HEK293 (cell line): ENCODE results near the gene CSPG4.
"Not testable (repeated sequence)": the region's sequence is repeated elsewhere in the genome, so short reads cannot be mapped to it uniquely, and the experiment has no call there.

Source experiments
- CTCF ChIA-PET: fragments of 350-600 bp; formaldehyde crosslinking; extraction: SDS; loops from one replicate; lab custom pipeline; 2021; ENCODE audit warnings: antibody characterized with exemption; lab: Yijun Ruan, JAX
- POLR2A ChIA-PET: fragments of 300-600 bp; formaldehyde crosslinking; extraction: SDS; loops from one replicate; lab custom pipeline; 2020; ENCODE audit warnings: antibody characterized with exemption, inconsistent platforms; lab: Yijun Ruan, JAX
- H3K27ac ChIP-seq: fragments of 200-500 bp; sonication (Bioruptor generic); 2 replicates; pipeline ENCODE4 v1.5.1; 2014; ENCODE audit warnings: low read depth, low read length, control low read depth, inconsistent platforms; ENCODE audit errors: extremely low read depth
- H3K36me3 ChIP-seq, 2 experiments: fragments of 200-500 bp in 1 of 2; sonication (Bioruptor generic) in 1 of 2; 1 replicate in 1 of 2; 2 replicates in 1 of 2; pipeline ENCODE4 v1.5.1; 2014 to 2017; ENCODE audit warnings: inconsistent platforms in 2 of 2, low read length in 2 of 2; ENCODE audit not compliant: control insufficient read depth in 2 of 2, insufficient read depth in 1 of 2
- H3K4me1 ChIP-seq: fragments of 200-500 bp; sonication (Bioruptor generic); 2 replicates; pipeline ENCODE4 v1.5.1; 2014; ENCODE audit warnings: mild to moderate bottlenecking, low read length, inconsistent platforms; ENCODE audit not compliant: control insufficient read depth, insufficient read depth
- H3K4me3 ChIP-seq: 2 replicates; pipeline ENCODE4 v1.5.1; 2011; ENCODE audit warnings: low read depth, mild to moderate bottlenecking, control low read depth, low read length, moderate library complexity
- H3K9me3 ChIP-seq: fragments of 200-500 bp; sonication (Bioruptor generic); 2 replicates; pipeline ENCODE4 v1.5.1; 2014; ENCODE audit warnings: low read depth, low read length, inconsistent platforms; ENCODE audit not compliant: control insufficient read depth, insufficient read depth
- KLF10 ChIP-seq: fragments of 450-650 bp; IDR thresholded peaks from 2 replicates; pipeline ENCODE4 v1.5.1; 2018; ENCODE audit warnings: missing biosample characterization, mild to moderate bottlenecking, missing genetic modification characterization
- KLF9 ChIP-seq: fragments of 450-650 bp; formaldehyde crosslinking; IDR thresholded peaks from 2 replicates; pipeline ENCODE4 v1.5.1; 2016; ENCODE audit warnings: missing biosample characterization, missing genetic modification characterization, low read depth
- MZF1 ChIP-seq: fragments of 450-650 bp; formaldehyde crosslinking; IDR thresholded peaks from 2 replicates; pipeline ENCODE4 v1.5.1; 2017; ENCODE audit warnings: missing biosample characterization, missing genetic modification characterization, borderline replicate concordance
- PRDM1 ChIP-seq: fragments of 450-650 bp; formaldehyde crosslinking; IDR thresholded peaks from 2 replicates; pipeline ENCODE4; 2016; ENCODE audit warnings: missing biosample characterization, missing genetic modification characterization
- SP3 ChIP-seq: fragments of 450-650 bp; formaldehyde crosslinking; IDR thresholded peaks from 2 replicates; pipeline ENCODE4 v1.5.1; 2016; ENCODE audit warnings: missing biosample characterization, missing genetic modification characterization
- SP7 ChIP-seq: fragments of 450-650 bp; formaldehyde crosslinking; IDR thresholded peaks from 2 replicates; pipeline ENCODE4 v1.5.1; 2016; ENCODE audit warnings: missing biosample characterization, missing genetic modification characterization
- ZNF138 ChIP-seq: fragments of 450-650 bp; formaldehyde crosslinking; IDR thresholded peaks from 2 replicates; pipeline ENCODE4 v1.5.1; 2016; ENCODE audit warnings: missing biosample characterization, missing genetic modification characterization, borderline replicate concordance
- ZNF23 ChIP-seq: fragments of 450-650 bp; formaldehyde crosslinking; IDR thresholded peaks from 2 replicates; pipeline ENCODE4 v1.5.1; 2016; ENCODE audit warnings: missing biosample characterization, missing genetic modification characterization, borderline replicate concordance
- ZNF473 ChIP-seq: fragments of 450-650 bp; formaldehyde crosslinking; IDR thresholded peaks from 2 replicates; pipeline ENCODE4 v1.5.1; 2017; ENCODE audit warnings: missing biosample characterization, missing genetic modification characterization
- ZNF518A ChIP-seq: fragments of 450-650 bp; formaldehyde crosslinking; conservative IDR thresholded peaks from 2 replicates; pipeline ENCODE4 v1.5.1; 2016; ENCODE audit warnings: low read depth, missing biosample characterization, missing genetic modification characterization
- ZNF558 ChIP-seq: fragments of 450-650 bp; formaldehyde crosslinking; IDR thresholded peaks from 2 replicates; pipeline ENCODE4 v1.5.1; 2016; ENCODE audit warnings: missing biosample characterization, missing genetic modification characterization
- ZNF560 ChIP-seq: fragments of 450-650 bp; formaldehyde crosslinking; IDR thresholded peaks from 2 replicates; pipeline ENCODE4 v1.5.1; 2017; ENCODE audit warnings: missing biosample characterization, missing genetic modification characterization, borderline replicate concordance
- ZNF561 ChIP-seq: fragments of 450-650 bp; IDR thresholded peaks from 2 replicates; pipeline ENCODE4 v1.5.1; 2018; ENCODE audit warnings: missing biosample characterization, missing genetic modification characterization, borderline replicate concordance
- ZNF600 ChIP-seq: fragments of 450-650 bp; formaldehyde crosslinking; IDR thresholded peaks from 2 replicates; pipeline ENCODE4 v1.5.1; 2016; ENCODE audit warnings: missing biosample characterization, missing genetic modification characterization
- ZNF623 ChIP-seq: fragments of 450-650 bp; formaldehyde crosslinking; IDR thresholded peaks from 2 replicates; pipeline ENCODE4 v1.5.1; 2016; ENCODE audit warnings: missing biosample characterization, missing genetic modification characterization
- ZNF624 ChIP-seq: fragments of 450-650 bp; formaldehyde crosslinking; IDR thresholded peaks from 2 replicates; pipeline ENCODE4 v1.5.1; 2017; ENCODE audit warnings: missing biosample characterization, missing genetic modification characterization
- ZNF830 ChIP-seq: fragments of 450-650 bp; IDR thresholded peaks from 2 replicates; pipeline ENCODE4 v1.5.0; 2018; ENCODE audit warnings: missing biosample characterization, missing genetic modification characterization, low read depth, mild to moderate bottlenecking, moderate library complexity
- TF ChIP-seq, protein P1 (sequence below): fragments of 450-650 bp; formaldehyde crosslinking; IDR thresholded peaks from 2 replicates; pipeline ENCODE4 v1.5.1; 2017; ENCODE audit warnings: missing biosample characterization, missing genetic modification characterization

Gene CSPG4

DNA sequence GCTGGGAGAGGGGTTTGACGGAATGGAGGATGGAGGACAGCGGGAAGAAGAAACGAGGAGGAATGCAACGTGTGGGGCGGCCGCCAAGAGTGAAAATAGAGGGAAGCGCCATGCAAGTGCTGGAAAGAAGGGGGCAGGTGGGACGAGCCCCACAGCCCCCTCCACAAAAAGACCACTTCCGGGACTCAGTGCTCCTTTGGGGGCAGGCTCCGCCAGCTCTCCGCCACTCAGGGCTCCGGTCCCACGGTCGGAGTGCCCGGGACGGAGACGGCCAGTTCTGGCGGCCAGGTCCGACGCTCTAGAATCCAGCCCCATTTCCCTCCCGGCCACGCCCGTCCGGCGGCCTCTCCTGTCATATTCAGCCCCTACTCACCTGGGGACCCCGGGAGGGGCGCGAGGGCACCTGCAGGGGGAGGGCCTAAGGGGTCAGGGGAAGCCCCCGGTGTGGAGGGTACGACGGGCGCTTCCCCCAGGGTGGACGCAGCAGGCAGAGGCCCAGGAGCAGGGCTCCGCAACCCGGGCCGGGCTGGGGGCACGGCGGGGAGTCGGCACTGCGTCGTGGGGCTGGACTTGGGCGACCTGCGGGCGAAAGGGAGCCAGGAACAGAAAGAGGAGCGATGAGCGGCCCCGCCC is 25.5 kb upstream of the CSPG4 start (continued):
- TF ChIP-seq ZNF518A = no peak
- TF ChIP-seq ZNF623 (tag by site-specific recombination) = no peak
- no peak for TF ChIP-seq ZNF830 (tag by site-specific recombination)
- TF ChIP-seq ZNF560 (tag by site-specific recombination) = no peak
- no peak for TF ChIP-seq KLF9
- no peak for TF ChIP-seq ZNF473
- TF ChIP-seq ZNF138 (tag by site-specific recombination) = no peak
- TF ChIP-seq, protein P1, sequence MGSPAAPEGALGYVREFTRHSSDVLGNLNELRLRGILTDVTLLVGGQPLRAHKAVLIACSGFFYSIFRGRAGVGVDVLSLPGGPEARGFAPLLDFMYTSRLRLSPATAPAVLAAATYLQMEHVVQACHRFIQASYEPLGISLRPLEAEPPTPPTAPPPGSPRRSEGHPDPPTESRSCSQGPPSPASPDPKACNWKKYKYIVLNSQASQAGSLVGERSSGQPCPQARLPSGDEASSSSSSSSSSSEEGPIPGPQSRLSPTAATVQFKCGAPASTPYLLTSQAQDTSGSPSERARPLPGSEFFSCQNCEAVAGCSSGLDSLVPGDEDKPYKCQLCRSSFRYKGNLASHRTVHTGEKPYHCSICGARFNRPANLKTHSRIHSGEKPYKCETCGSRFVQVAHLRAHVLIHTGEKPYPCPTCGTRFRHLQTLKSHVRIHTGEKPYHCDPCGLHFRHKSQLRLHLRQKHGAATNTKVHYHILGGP (tag by site-specific recombination) = no peak
- no peak for TF ChIP-seq ZNF558
- TF ChIP-seq KLF10 (tag by site-specific recombination) = no peak

DNA sequence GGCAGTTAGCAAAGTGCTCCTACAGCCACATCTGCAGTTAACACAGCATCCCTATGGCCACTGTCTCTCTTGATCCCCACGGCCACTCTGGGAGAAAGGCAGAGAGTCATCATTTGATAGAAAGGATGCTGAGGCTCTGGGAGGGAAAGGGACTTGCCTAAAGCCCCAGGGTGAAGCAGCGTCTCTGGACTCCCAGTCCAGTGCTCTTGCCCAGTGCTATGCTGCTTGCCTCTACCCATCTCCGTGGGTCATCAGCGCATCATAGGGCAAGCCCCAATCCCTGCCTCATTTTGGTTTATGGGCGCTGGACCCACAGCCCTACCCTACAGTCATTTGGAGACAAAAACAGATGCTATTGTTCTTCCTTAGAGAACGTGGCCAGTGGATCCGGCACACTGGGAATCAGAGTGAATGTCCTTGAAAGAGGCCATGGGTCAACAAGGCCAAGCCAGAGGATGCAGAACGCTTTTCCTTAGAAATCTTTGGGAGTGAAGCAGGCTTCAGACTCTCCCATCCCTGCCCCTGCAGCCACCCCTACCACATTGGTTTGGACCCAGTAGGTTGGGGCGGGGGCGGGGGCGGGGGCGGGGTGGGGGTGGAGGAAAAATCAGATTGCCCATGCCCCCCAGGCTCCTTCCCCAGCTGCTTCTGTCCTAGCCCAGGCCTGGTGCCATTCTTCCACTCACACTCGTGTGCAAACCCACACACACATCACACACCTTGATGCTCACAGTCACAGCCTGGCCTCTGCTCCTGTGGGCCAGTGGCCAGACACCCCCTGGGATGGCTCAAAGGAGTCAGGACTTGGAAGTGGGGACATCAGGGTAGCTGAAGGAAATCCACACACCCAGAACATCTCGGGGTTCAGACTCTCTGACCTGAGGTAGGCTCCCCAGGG is 24.7 kb upstream of the CSPG4 start:
- CTCF ChIA-PET = interaction anchor here (0.6 to 2.0 kb wide), 5 partner anchors 9 to 281 kb away, joined by 3 to 7 read pairs (median 3); no protein-coding TSS in a partner anchor
- H3K36me3 ChIP-seq, H3K27ac ChIP-seq, H3K9me3 ChIP-seq, POLR2A ChIA-PET, H3K4me1 ChIP-seq: not testable (repeated sequence)
- H3K4me3 ChIP-seq = peak overlapping the region; percentile 66
- TF ChIP-seq PRDM1 = 0 out of 2 replicates have a peak, but pooled peaks have one; percentile 25

GRCh38 chr15:75736256-75736655 is 23.6 kb upstream of the CSPG4 start:
- Histone ChIP-seq H3K36me3 (no peaks in the 10 kb centered on the region), H3K4me1 (no peaks in the 10 kb centered on the region), H3K4me3 (no peak overlapping the region), H3K9me3 (no peaks in the 10 kb centered on the region), H3K27ac (no peak overlapping the region)
- ChIA-PET POLR2A (interaction anchor here (1.7 kb wide), 1 partner anchor 12 kb away, joined by 5 read pairs; a partner anchor contains a TSS), CTCF (interaction anchor here (0.5 to 1.5 kb wide), 6 partner anchors 8 to 313 kb away, joined by 3 to 6 read pairs (median 4); no protein-coding TSS in a partner anchor)
- TF ChIP-seq ZNF561 (tag by site-specific recombination) (no peak), ZNF624 (tag by site-specific recombination) (no peak), ZNF23 (tag by site-specific recombination) (no peak), SP3 (tag by site-specific recombination) (no peak), ZNF600 (tag by site-specific recombination) (0 out of 2 replicates have a peak, but pooled peaks have one; percentile 24), SP7 (tag by site-specific recombination) (no peak), MZF1 (tag by site-specific recombination) (no peak)
